Endometrial microvascular endothelial cells (primary cell): ENCODE data around the gene CAPN9. TPM values are rescaled to one million over a fixed set of nuclear protein-coding genes. Genes with fewer than 3 reads are reported as not detected.

Experiments used
- in situ Hi-C: cut with HindIII; loops from 2 replicates; pipeline ENCODE4 v1.10.0; 2017; ENCODE audit warnings: low sequenced_read_pairs, low pct_unique_long_range_greater_than_20kb; ENCODE audit errors: inconsistent ontology term
- total RNA-seq: library from RNA; depleted of rRNA; stranded (reverse); fragments of >200 nt; gene quantifications from one replicate; pipeline ENCODE4 v1.2.3, GENCODE V29; 2015; ENCODE audit errors: inconsistent ontology term

The CAPN9 gene
- total RNA-seq, 1 donor from 2014 or later = not detected

GRCh38 chr1:230788561-230789275, 41.5 kb downstream of the CAPN9 start:
- in situ Hi-C loops = no loop called here

DNA sequence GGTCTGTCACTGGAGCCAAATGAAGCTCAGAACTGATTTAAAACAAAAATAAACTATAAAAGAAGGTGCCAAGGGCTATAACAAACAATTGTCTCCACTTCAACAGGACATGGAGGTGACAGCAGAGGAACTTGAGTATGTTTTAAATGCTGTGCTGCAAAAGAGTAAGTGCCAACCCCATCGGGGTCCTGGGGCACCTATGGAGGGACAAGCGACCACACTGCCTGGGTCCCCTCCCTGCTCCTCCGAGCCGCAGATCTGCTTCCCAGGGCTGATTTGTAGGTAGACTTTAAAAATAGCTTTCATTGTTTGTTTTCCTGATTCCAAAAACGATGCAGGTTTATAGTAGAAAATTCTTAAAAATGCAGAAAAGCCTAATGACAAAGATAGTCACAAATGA, 42.8 kb downstream of the CAPN9 start:
- in situ Hi-C loops = no loop called here

- in situ Hi-C loops = no loop called here
Observed at GRCh38 chr1:230791986-230792564, 44.9 kb downstream of the CAPN9 start.

DNA sequence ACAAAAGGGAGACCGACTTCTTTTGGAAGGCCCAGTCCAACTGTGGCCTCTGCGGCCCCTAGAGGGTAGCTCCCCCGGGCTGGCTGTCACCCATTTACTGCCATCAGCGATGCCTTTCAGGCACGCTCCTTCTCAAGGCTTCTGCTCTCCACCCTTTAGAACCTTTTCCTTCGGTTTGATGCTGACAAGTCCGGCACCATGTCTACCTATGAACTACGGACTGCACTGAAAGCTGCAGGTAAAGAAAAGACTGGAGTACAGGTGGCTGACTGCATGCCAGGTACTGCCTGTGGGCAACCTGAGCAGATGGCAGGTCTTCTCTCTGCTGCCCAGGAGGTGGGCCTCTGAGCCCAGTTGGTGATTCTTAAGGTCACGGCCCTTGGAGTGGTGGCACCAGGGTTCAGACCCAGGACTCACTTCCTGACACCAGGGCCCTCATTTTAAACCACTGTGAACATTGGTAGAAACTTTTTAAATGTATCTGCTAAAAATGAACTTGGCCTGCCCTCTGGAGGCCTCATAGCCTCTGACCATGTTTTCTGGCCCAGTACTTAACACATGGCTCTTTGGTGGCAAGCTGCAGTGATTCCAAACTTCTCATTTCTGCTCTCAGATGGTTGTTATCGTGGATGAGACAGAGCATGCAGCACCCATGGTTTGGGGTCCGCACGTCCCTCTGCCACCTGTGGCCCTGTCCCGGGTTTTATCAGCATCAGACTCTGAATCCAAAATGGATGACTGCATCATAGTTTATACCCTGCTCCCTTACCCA, 45.7 kb downstream of the CAPN9 start:
- in situ Hi-C loops = no loop called here

DNA sequence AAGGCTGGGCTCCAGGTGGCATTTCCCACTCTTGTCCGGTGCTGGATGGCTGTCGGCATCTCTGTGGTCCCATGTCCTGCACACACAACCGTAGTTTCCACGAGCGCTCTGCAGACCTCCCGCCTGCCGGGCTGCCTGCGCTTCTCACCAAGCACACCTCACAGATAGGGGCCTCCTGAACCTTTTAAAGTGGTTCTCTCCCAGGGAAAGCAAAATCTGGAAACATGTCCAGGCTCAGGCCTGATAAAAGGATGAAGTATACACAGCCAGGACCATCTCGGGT, 46.2 kb downstream of the CAPN9 start:
- in situ Hi-C loops = no loop called here

- in situ Hi-C loops = no loop called here
Observed at GRCh38 chr1:230794431-230794830, 47.2 kb downstream of the CAPN9 start.

DNA sequence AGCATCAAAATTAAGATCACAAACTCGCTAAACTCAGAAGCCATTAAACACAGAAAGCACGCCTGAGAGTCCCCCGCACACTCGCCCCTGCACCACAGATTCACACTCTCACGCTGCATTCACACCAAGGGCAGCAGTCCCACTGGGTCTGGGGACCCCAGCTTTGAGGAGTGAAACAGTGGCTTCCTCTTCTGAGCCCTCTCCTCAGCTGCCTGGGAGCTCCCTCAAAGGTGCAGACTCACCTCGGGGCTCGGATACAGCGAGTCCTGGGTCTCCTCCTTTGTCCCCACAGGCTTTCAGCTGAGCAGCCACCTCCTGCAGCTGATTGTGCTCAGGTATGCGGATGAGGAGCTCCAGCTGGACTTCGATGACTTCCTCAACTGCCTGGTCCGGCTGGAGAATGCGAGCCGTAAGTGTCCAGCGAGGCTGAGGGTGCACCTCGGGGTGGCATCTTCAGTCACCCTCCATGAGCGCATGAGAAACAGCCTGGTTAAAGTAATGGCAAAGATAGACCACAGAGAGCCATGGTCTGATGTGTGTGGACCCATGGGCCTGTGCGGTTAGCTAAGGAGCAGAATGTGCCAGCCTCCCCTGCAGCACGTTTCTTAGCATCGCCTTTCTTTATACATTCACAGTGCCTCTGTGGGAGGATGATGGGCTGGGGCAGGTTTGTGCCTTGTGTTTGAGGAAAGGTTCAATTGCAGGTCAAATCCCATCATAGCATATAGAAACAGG, 47.9 kb downstream of the CAPN9 start:
- in situ Hi-C loops = no loop called here

- in situ Hi-C loops = no loop called here
Observed at GRCh38 chr1:230796626-230797025, 49.4 kb downstream of the CAPN9 start.

DNA sequence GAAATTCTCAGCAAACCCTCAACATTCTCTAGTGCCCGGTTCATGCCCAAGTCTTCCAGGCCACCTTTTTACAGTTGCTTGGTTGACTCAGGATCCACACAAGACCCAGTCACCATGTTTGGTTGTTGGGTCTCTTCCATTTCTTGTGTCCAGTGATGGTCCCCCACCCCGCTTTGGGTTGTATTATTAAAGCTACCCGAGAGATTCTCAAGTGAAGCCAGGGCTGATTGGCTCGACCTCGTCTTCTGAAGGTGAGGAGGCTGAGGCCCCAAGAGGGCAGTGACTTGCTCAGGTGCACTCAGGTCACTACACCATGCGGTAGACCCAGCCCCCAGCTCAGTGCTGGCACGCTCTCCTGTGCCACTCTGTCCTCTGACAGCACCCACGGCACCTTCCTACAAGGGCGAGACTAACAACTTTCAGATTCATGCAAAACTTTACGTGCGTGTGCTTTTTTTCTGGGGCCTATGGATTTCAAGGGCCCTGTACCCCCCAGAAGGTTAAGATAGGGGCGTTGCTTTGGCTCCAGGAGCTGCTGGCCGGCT, 50.3 kb downstream of the CAPN9 start:
- in situ Hi-C loops = no loop called here

GRCh38 chr1:230797942-230798365, 50.8 kb downstream of the CAPN9 start:
- in situ Hi-C loops = no loop called here

DNA sequence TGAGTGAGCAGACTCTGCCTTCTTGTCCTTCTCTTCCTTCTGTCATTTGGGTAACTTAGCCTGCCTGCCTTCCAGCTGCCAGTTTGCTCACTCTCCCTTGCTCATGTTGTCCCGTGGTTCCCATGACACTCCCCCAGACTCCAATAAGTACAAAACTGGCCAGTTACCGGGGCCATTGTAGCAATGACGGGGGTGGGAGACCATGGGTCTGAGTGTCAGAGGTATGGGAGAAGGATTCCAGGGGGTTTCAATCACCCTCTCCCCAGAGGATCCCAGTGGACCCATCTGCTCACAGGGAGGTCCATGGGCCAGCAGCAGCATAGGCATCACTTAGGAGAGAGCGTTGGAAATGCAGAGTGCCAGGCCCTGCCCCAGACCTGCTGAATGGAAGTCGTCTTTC, 51.3 kb downstream of the CAPN9 start:
- in situ Hi-C loops = no loop called here

DNA sequence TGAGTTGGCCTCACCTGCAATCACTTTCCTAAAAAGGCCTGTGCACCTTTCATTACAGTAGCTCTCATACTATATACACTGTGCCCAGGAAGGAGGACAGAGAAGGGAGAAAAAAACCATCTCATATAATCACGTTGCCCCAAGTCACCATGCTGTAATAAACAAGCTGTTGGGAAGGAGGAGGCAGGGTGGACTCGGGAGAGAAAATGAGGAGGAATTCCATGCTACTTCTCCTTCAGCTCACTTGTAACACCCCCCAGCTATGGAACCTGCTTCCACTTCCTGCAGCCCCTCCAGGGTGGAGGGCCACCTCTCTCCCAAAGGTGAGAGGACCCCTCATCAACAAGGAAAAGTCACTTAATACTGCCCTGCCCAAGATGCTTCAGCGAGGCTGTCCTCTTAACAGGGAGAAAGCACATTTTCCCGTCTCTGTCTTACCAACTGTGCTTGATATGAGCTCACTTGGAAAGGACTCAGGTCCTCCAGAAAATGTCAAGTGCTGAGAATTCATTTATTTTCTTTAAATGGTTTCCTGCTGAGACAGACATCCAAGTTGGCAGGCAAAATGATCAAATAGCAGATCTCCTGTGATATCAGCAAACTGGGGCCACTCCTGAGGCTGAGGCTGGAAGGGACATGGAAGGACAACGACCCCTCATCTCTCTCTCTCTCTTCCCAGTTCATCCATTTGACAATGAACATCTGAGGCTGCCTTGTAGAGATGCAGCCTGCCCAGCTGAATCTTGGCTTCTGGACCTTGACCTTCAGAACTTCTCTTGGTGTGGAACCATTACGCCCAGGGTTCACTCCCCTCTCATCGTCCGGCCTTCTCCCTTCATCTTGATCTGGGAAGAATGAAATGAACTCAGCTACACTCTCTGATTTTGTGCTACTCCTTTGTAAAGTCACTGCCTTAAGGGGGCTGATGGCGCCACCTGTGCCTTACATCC, 54.0 kb downstream of the CAPN9 start:
- in situ Hi-C loops = no loop called here

- in situ Hi-C loops = no loop called here
Observed at GRCh38 chr1:230804396-230804795, 57.2 kb downstream of the CAPN9 start.

DNA sequence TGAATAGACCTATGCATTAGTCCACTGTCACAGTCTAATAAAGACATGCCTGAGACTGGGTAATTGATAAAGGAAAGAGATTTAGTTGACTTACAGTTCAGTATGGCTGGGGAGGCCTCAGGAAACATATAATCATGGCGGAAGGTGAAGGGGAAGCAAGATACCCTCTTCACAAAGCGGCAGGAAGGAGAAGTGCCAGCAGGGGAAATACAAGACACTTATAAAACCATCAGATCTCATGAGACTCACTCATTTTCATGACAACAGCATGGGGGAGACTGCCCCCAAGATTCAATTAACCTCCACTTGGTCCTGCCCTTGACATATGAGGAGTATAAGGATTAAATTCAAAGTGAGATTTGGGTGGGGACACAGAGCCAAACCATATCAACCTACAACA, 59.4 kb downstream of the CAPN9 start:
- in situ Hi-C loops = no loop called here

DNA sequence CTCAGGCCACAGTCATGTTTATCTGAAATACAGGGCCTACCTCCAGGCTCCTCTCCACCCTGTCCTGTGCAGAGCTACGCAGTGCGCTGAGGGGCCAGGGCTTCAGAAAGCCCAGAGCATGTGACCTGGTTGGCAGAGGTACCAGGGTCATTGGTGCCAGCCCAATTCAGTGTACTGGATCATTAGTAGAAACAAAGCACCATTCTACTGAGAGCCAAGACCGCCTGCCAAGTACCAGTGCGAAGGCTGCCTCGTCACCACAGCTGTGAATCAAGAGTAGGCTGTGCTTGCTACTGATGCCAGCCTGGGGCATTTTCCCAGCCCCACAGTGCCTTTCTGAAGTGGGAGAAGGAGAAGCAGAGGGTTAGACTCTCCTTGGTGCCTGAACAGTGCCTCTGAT, 59.8 kb downstream of the CAPN9 start:
- in situ Hi-C loops = no loop called here

- in situ Hi-C loops = no loop called here
Observed at GRCh38 chr1:230807561-230808280, 60.5 kb downstream of the CAPN9 start.

- in situ Hi-C loops = no loop called here
Observed at GRCh38 chr1:230808281-230808872, 61.2 kb downstream of the CAPN9 start.
